ENCODE measurements around the gene EAF1. TPM values are rescaled to one million over a fixed set of nuclear protein-coding genes. Genes with fewer than 3 reads are reported as not detected.

EAF1 gene
- total RNA-seq, 1 donor from 2014 or later = 17.8 TPM

DNA sequence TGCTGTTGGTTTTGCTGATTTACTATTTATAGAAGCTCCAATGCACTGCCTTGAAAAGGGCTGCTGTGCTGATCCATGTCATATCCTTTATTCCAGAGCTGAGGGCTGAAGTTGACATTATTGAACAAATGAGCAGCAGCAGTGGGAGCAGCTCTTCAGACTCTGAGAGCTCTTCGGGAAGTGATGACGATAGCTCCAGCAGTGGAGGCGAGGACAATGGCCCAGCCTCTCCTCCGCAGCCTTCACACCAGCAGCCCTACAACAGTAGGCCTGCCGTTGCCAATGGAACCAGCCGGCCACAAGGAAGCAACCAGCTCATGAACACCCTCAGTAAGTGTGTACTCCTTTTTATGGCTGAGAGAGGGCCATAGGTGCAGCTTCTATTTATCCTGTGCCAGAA, 8.8 kb downstream of the EAF1 start:
- Mint-ChIP-seq H3K4me3 (ENCODE audit: unreplicated experiment) (no peak overlapping the region), H3K27me3 (ENCODE audit: unreplicated experiment) (no peaks in the 10 kb centered on the region), H3K9me3 (ENCODE audit: unreplicated experiment) (no peaks in the 10 kb centered on the region), H3K4me1 (ENCODE audit: unreplicated experiment) (no peaks in the 10 kb centered on the region), H3K27ac (ENCODE audit: unreplicated experiment) (no peak overlapping the region), H3K36me3 (ENCODE audit: unreplicated experiment) (peaks cover 66% of the 10 kb centered on the region)
- TF ChIP-seq, protein P1, sequence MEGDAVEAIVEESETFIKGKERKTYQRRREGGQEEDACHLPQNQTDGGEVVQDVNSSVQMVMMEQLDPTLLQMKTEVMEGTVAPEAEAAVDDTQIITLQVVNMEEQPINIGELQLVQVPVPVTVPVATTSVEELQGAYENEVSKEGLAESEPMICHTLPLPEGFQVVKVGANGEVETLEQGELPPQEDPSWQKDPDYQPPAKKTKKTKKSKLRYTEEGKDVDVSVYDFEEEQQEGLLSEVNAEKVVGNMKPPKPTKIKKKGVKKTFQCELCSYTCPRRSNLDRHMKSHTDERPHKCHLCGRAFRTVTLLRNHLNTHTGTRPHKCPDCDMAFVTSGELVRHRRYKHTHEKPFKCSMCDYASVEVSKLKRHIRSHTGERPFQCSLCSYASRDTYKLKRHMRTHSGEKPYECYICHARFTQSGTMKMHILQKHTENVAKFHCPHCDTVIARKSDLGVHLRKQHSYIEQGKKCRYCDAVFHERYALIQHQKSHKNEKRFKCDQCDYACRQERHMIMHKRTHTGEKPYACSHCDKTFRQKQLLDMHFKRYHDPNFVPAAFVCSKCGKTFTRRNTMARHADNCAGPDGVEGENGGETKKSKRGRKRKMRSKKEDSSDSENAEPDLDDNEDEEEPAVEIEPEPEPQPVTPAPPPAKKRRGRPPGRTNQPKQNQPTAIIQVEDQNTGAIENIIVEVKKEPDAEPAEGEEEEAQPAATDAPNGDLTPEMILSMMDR (IDR thresholded peaks at IDR 0.05) = no peak
- DNase-seq (ENCODE audit: extremely low spot score, unreplicated experiment) = no peak

DNA sequence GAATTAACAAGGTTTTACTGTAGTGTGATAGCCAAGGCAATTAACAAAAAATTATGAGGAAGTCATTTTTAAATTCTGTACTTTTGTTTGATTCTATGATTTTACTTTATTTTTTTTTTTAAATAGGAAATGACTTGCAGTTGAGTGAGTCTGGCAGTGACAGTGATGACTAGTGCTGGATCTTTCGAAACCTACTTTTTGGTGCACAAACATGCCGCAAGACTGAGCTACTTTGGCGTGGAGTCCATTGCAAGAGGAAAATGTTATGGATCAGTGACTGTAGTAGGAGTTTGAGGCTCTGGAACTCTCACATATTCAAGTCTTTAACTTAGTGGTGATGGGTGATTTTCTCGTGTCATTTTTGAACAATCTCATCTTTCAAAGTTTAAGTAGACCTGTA, 11.6 kb downstream of the EAF1 start:
- H3K9me3 Mint-ChIP-seq (ENCODE audit: unreplicated experiment) = no peaks in the 10 kb centered on the region
- no peaks in the 10 kb centered on the region for H3K4me1 Mint-ChIP-seq (ENCODE audit: unreplicated experiment)

DNA sequence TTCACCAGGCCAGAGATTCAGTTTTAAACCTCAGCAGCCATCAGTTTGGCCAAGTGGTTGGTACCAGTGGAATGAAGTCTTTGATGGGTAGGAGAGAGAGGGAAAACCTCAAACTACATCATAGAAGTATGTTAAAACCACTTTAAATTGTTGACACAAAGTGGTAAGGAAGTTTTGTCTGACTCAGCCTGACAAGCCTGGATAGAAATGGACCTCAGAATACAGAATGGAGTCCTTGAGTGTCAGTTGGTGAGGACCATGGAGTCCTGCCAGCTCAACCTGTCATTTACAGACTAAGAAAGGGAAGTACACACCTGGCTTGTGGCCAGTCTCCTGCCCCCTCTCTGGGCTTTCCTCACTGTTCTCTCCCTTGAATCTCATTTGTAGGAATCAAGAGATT, 12.1 kb downstream of the EAF1 start:
- Mint-ChIP-seq H3K4me3 (ENCODE audit: unreplicated experiment) (no peak overlapping the region), H3K36me3 (ENCODE audit: unreplicated experiment) (peaks cover 66% of the 10 kb centered on the region), H3K9me3 (ENCODE audit: unreplicated experiment) (no peaks in the 10 kb centered on the region), H3K4me1 (ENCODE audit: unreplicated experiment) (no peaks in the 10 kb centered on the region), H3K27me3 (ENCODE audit: unreplicated experiment) (no peaks in the 10 kb centered on the region), H3K27ac (ENCODE audit: unreplicated experiment) (no peak overlapping the region)
- TF ChIP-seq, protein P1 (IDR thresholded peaks at IDR 0.05) = no peak
- no peak for DNase-seq (ENCODE audit: extremely low spot score, unreplicated experiment)

More for the DNA sequence above, 11.6 kb downstream of the EAF1 start:
- TF ChIP-seq, protein P1 (IDR thresholded peaks at IDR 0.05) = no peak
- Mint-ChIP-seq H3K4me3 (ENCODE audit: unreplicated experiment) (no peak overlapping the region), H3K27ac (ENCODE audit: unreplicated experiment) (no peak overlapping the region), H3K36me3 (ENCODE audit: unreplicated experiment) (peaks cover 70% of the 10 kb centered on the region), H3K27me3 (ENCODE audit: unreplicated experiment) (no peaks in the 10 kb centered on the region)
- DNase-seq (ENCODE audit: extremely low spot score, unreplicated experiment) = no peak

DNA sequence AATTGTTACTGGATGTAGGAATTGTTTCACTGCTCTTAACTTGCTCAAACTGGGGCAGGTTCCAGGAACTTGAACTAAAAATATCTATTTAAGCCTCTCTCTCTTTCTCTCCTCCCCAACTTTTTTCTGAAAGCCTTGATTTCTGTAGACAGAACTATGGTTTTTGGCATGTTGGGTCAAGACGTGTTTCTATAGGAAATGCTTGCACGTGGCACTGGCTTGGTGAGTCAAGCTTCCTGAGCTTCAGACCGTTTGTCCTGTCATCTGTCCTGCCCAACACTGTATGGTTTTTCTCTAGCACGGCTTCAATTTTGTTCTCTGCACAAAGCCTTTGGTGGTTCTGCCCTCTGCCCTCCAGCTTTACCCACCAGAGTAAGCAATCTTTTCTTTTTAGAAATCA, 13.5 kb downstream of the EAF1 start:
- H3K4me3 Mint-ChIP-seq (ENCODE audit: unreplicated experiment) = no peak overlapping the region
- H3K27me3 Mint-ChIP-seq (ENCODE audit: unreplicated experiment) = no peaks in the 10 kb centered on the region
- TF ChIP-seq, protein P1 (IDR thresholded peaks at IDR 0.05) = no peak
- H3K9me3 Mint-ChIP-seq (ENCODE audit: unreplicated experiment) = no peaks in the 10 kb centered on the region
- peak; percentile 8 for DNase-seq (ENCODE audit: extremely low spot score, unreplicated experiment)
- H3K4me1 Mint-ChIP-seq (ENCODE audit: unreplicated experiment) = no peaks in the 10 kb centered on the region
- peaks cover 63% of the 10 kb centered on the region for H3K36me3 Mint-ChIP-seq (ENCODE audit: unreplicated experiment)
- no peak overlapping the region for H3K27ac Mint-ChIP-seq (ENCODE audit: unreplicated experiment)

DNA sequence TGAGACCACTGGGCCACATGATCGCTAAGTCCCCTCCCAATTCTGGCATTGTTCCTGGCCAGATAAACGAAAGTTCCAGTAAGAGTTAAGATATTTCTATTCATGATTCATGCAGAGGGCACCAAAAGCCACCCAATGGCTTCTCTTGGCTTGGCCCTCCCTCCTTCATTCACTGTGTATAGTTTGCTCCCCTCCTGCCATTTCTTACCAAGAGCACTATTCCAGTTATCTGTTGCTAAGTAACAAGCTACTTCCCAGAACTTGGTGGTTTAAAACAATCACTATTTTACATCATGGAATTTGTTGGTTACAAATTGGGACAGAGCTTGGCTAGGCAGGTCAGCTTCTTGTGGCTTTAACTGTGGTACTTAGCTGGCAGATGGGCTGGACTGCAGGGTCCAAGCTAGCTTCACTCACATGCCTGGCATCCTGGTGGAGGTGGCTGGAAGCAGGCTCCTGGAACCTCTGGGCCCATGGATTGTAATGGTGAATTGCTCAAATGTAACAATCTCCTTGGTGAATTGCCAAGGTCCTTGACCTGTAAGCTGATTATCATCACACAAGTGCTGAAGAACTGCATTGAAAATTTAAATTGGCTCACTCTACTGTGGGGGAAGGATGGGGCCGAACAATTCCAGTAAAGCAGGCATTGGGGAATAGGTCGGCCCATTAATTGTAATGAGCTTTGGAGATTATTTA, 16.6 kb downstream of the EAF1 start:
- TF ChIP-seq, protein P1 (IDR thresholded peaks at IDR 0.05) = no peak
- Mint-ChIP-seq H3K4me1 (ENCODE audit: unreplicated experiment) (no peaks in the 10 kb centered on the region), H3K36me3 (ENCODE audit: unreplicated experiment) (peaks cover 40% of the 10 kb centered on the region), H3K9me3 (ENCODE audit: unreplicated experiment) (no peaks in the 10 kb centered on the region), H3K4me3 (ENCODE audit: unreplicated experiment) (no peak overlapping the region), H3K27ac (ENCODE audit: unreplicated experiment) (no peak overlapping the region), H3K27me3 (ENCODE audit: unreplicated experiment) (no peaks in the 10 kb centered on the region)
- DNase-seq (ENCODE audit: extremely low spot score, unreplicated experiment) = peak; percentile 44

All from osteocyte (in vitro differentiated cells).